HCT116 (cell line): ENCODE data around the gene HADH. TPM values are rescaled to one million over a fixed set of nuclear protein-coding genes. Genes with fewer than 3 reads are reported as not detected.

Experiments
- ATAC-seq: fragments of 200-7000 bp; cut with Tn5 transposase; 2 replicates; pipeline ENCODE4 v1.9.1; 2020; ENCODE audit warnings: mild to moderate bottlenecking, moderate library complexity
- BruUV-seq: library from RNA; stranded (reverse); fragments of 400-500 nt; replicated peaks from 2 replicates; lab custom pipeline; 2021; lab: Mats Ljungman, UMichigan
- CTCF ChIA-PET: fragments of 300-600 bp; sonication (Branson Sonifier 250); formaldehyde crosslinking; loops from one replicate; lab custom pipeline; 2021; ENCODE audit warnings: antibody characterized with exemption; lab: Charles Lee
- POLR2A ChIA-PET: fragments of 300-600, 350-600 bp; sonication (Branson Sonifier 250); formaldehyde crosslinking; loops from one replicate; lab custom pipeline; 2021; ENCODE audit warnings: antibody characterized with exemption; lab: Charles Lee
- RAD21 ChIA-PET, 2 experiments: fragments of 300-600 bp; sonication (Branson Sonifier 250); formaldehyde crosslinking; loops; one replicate each; lab custom pipeline; 2023; ENCODE audit warnings: low total read pairs in 2 of 2; ENCODE audit not compliant: uncharacterized antibody in 2 of 2, unreplicated experiment in 2 of 2, low non-redundant PET in 1 of 2; lab: Charles Lee
- DNase-seq: peaks from one replicate; pipeline ENCODE4 v3.0.0-alpha.2; 2010; ENCODE audit warnings: low read depth, low spot score
- H2AFZ ChIP-seq: fragments of 200-600 bp; shearing (Covaris generic), sonication (generic); 2 replicates; pipeline ENCODE4 v1.6.1; 2017; ENCODE audit warnings: low read depth, mixed run types, mixed read lengths, antibody characterized with exemption, low read length; ENCODE audit not compliant: poor library complexity, severe bottlenecking
- H3K27ac ChIP-seq: 2 replicates; pipeline ENCODE4 v1.5.1; 2012; ENCODE audit warnings: low read depth, low read length
- H3K27me3 ChIP-seq: fragments of 200-600 bp; sonication (generic); 2 replicates; pipeline ENCODE4 v1.6.1; 2016; ENCODE audit warnings: mixed run types, low read length, mixed read lengths; ENCODE audit not compliant: insufficient read depth
- H3K36me3 ChIP-seq, 2 experiments: fragments of 200-500 bp in 1 of 2; fragments of 200-600 bp in 1 of 2; sonication (Bioruptor generic) in 1 of 2; sonication (generic) in 1 of 2; 2 replicates each; pipeline versions ENCODE4 v1.5.1 to v1.6.1; 2014 to 2016; ENCODE audit warnings: low read length in 2 of 2, inconsistent platforms in 1 of 2, mixed read lengths in 1 of 2, mixed run types in 1 of 2; ENCODE audit not compliant: insufficient read depth in 2 of 2, control insufficient read depth in 1 of 2
- H3K4me1 ChIP-seq, 2 experiments: fragments of 200-600 bp in 1 of 2; sonication (generic) in 1 of 2; 2 replicates each; pipeline versions ENCODE4 v1.5.1 to v1.6.1; 2012 to 2017; ENCODE audit warnings: low read length in 2 of 2, inconsistent platforms in 1 of 2, mild to moderate bottlenecking in 1 of 2, mixed read lengths in 1 of 2, mixed run types in 1 of 2, moderate library complexity in 1 of 2; ENCODE audit not compliant: insufficient read depth in 2 of 2, control insufficient read depth in 1 of 2
- H3K4me2 ChIP-seq: fragments of 200-600 bp; sonication (generic); 2 replicates; pipeline ENCODE4 v1.6.1; 2017; ENCODE audit warnings: mixed run types, low read length, mixed read lengths
- H3K4me3 ChIP-seq, 2 experiments: fragments of 200-600 bp in 1 of 2; sonication (generic) in 1 of 2; replicated peaks in 1 of 2; 2 replicates each; pipeline ENCODE4 v1.5.1; 2011 to 2016; ENCODE audit warnings: low read length in 2 of 2, control low read depth in 1 of 2, low read depth in 1 of 2, mild to moderate bottlenecking in 1 of 2, mixed read lengths in 1 of 2, mixed run types in 1 of 2
- H3K79me2 ChIP-seq: fragments of 200-600 bp; sonication (generic); 2 replicates; pipeline ENCODE4 v1.6.1; 2017; ENCODE audit warnings: mild to moderate bottlenecking, mixed run types, low read length, moderate library complexity, mixed read lengths; ENCODE audit not compliant: insufficient read depth
- H3K9ac ChIP-seq: fragments of 200-600 bp; sonication (generic); 2 replicates; pipeline ENCODE4 v1.6.1; 2016; ENCODE audit warnings: low read length, mixed read lengths
- H3K9me2 ChIP-seq: fragments of 200-600 bp; sonication (generic), shearing (Covaris generic); 2 replicates; pipeline ENCODE4 v1.6.1; 2017; ENCODE audit warnings: mixed run types, mild to moderate bottlenecking, moderate library complexity; ENCODE audit not compliant: insufficient read depth
- H3K9me3 ChIP-seq, 2 experiments: fragments of 200-500 bp in 1 of 2; fragments of 200-600 bp in 1 of 2; sonication (Bioruptor generic) in 1 of 2; sonication (generic) in 1 of 2; 2 replicates each; pipeline ENCODE4 v1.6.1; 2014 to 2017; ENCODE audit warnings: low read length in 2 of 2, mixed read lengths in 2 of 2, inconsistent platforms in 1 of 2, low read depth in 1 of 2, mild to moderate bottlenecking in 1 of 2, mixed run types in 1 of 2, moderate library complexity in 1 of 2; ENCODE audit not compliant: control insufficient read depth in 1 of 2, insufficient read depth in 1 of 2
- H4K20me1 ChIP-seq: fragments of 200-600 bp; sonication (generic), shearing (Covaris generic); 2 replicates; pipeline ENCODE4 v1.6.1; 2017; ENCODE audit warnings: mixed run types, mild to moderate bottlenecking, moderate library complexity; ENCODE audit not compliant: insufficient read depth
- CBX3 ChIP-seq: IDR thresholded peaks from 2 replicates; pipeline ENCODE4 v1.6.1; 2012; ENCODE audit warnings: low read depth
- CEBPB ChIP-seq: IDR thresholded peaks from 2 replicates; pipeline ENCODE4 v1.6.1; 2012; ENCODE audit warnings: low read depth
- EGR1 ChIP-seq: IDR thresholded peaks from 2 replicates; pipeline ENCODE4 v1.6.1; 2012; ENCODE audit warnings: low read depth
- EZH2 ChIP-seq: fragments of 200-600 bp; sonication (generic); IDR thresholded peaks from 2 replicates; pipeline ENCODE4 v1.6.1; 2017; ENCODE audit warnings: antibody characterized with exemption, mixed run types
- FOSL1 ChIP-seq: IDR thresholded peaks from 2 replicates; pipeline ENCODE4 v1.6.1; 2012; ENCODE audit warnings: low read depth
- JUND ChIP-seq: IDR thresholded peaks from 2 replicates; pipeline ENCODE4 v1.6.1; 2012
- POLR2A ChIP-seq: IDR thresholded peaks from 2 replicates; pipeline ENCODE4 v1.7.0; 2011; ENCODE audit warnings: borderline replicate concordance; ENCODE audit not compliant: insufficient read depth, insufficient read length; ENCODE audit errors: extremely low read depth
- POLR2AphosphoS5 ChIP-seq: IDR thresholded peaks from 2 replicates; pipeline ENCODE4 v1.6.1; 2011; ENCODE audit warnings: mild to moderate bottlenecking, low read depth, low read length, moderate library complexity
- RAD21 ChIP-seq: IDR thresholded peaks from 2 replicates; pipeline ENCODE4 v1.6.1; 2012; ENCODE audit warnings: low read depth, mild to moderate bottlenecking
- SRF ChIP-seq: IDR thresholded peaks from 2 replicates; pipeline ENCODE4 v1.6.1; 2012; ENCODE audit warnings: low read depth
- YY1 ChIP-seq: IDR thresholded peaks from 2 replicates; pipeline ENCODE4 v1.6.1; 2011; ENCODE audit warnings: low read length, low read depth, moderate library complexity, mild to moderate bottlenecking; ENCODE audit not compliant: insufficient replicate concordance; ENCODE audit errors: extremely low read depth
- ZFX ChIP-seq: fragments of 450-650 bp; IDR thresholded peaks from 2 replicates; pipeline ENCODE4 v1.6.1; 2017
- ZNF274 ChIP-seq: fragments of 200-500 bp; sonication (Bioruptor generic); IDR thresholded peaks from 2 replicates; pipeline ENCODE4 v1.6.1; 2014; ENCODE audit warnings: mild to moderate bottlenecking, low read depth, low read length, inconsistent platforms
- intact Hi-C: fragments of 100-400 bp; cut with micrococcal nuclease; formaldehyde crosslinking; loops from 2 replicates; pipeline ENCODE4 v1.10.0; 2022
- total RNA-seq: library from RNA; stranded (reverse); gene quantifications from one replicate; pipeline ENCODE4 v1.2.1, GENCODE V29; 2021; ENCODE audit not compliant: unreplicated experiment
- TF ChIP-seq, protein P1 (sequence below): IDR thresholded peaks from 2 replicates; pipeline ENCODE4 v1.6.1; 2012
- TF ChIP-seq, protein P2 (sequence below): IDR thresholded peaks from 2 replicates; pipeline ENCODE4 v1.6.1; 2011; ENCODE audit warnings: mild to moderate bottlenecking, low read length, moderate library complexity; ENCODE audit not compliant: insufficient replicate concordance; ENCODE audit errors: extremely low read depth
- TF ChIP-seq, protein P3 (sequence below), 3 experiments: fragments of 200-600 bp in 1 of 3; sonication (generic) in 1 of 3; IDR thresholded peaks in 2 of 3; conservative IDR thresholded peaks in 1 of 3; 2 replicates each; pipeline ENCODE4 v1.5.1; 2012 to 2017; ENCODE audit warnings: low read depth in 2 of 3, low read length in 2 of 3, antibody characterized with exemption in 1 of 3, borderline replicate concordance in 1 of 3, control low read depth in 1 of 3, mild to moderate bottlenecking in 1 of 3, mixed read lengths in 1 of 3, mixed run types in 1 of 3, moderate library complexity in 1 of 3; ENCODE audit not compliant: insufficient read depth in 1 of 3

The HADH gene
- total RNA-seq, 1 experiment from 2014 or later = 30.2 TPM

DNA sequence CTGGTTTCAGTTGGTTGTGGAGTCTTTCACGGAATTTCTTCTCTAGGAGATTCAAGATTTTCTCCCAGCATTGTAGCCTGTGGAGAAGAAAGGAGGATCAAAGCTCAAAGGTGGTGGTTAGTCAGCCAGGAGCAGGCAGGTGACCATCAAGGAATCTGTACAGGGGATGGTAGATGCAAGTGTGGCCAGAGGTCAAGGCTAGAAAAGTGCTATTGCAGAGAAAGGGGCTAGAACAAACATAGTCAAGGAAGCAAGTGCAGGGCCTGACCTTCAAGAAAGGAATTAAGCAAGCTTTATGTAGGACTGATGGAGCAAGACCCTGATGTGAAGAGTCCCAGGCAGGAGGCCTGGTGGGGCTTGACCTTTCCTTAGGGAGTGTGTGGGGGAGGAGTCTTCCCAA, 16.1 kb downstream of the HADH start:
- ChIA-PET CTCF (interaction anchor here (0.6 kb wide), 1 partner anchor 13 kb away, joined by 3 read pairs; no protein-coding TSS in a partner anchor), POLR2A (no interaction called here), RAD21 (no interaction called here)
- no peak overlapping the region for H3K4me2 ChIP-seq
- H3K27me3 ChIP-seq = no peaks in the 10 kb centered on the region
- intact Hi-C loops = no loop called here
- H4K20me1 ChIP-seq = no peaks in the 10 kb centered on the region
- ATAC-seq (no peak), DNase-seq (no peak)
- H3K9me2 ChIP-seq = no peaks in the 10 kb centered on the region
- H2AFZ ChIP-seq = no peak overlapping the region
- H3K9me3 ChIP-seq = no peaks in the 10 kb centered on the region
- BruUV-seq = no TSS peak
- peaks cover 4% of the 10 kb centered on the region; the same call in 1 of the 2 replicates for H3K79me2 ChIP-seq
- no peak overlapping the region for H3K4me3 ChIP-seq
- peaks cover under 1 to 3% of the 10 kb centered on the region in 2 experiments; a peak in 1 of 4 replicates for H3K36me3 ChIP-seq
- no peak overlapping the region for H3K27ac ChIP-seq
- TF ChIP-seq, protein P1, sequence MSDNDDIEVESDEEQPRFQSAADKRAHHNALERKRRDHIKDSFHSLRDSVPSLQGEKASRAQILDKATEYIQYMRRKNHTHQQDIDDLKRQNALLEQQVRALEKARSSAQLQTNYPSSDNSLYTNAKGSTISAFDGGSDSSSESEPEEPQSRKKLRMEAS = no peak
- TF ChIP-seq EZH2 (no peak), SRF (no peak), POLR2AphosphoS5 (no peak), ZNF274 (no peak), JUND (no peak), CBX3 (no peak), EGR1 (no peak), ZFX (no peak), POLR2A (no peak), CEBPB (no peak), RAD21 (no peak), YY1 (no peak), FOSL1 (no peak)
- TF ChIP-seq, protein P2, sequence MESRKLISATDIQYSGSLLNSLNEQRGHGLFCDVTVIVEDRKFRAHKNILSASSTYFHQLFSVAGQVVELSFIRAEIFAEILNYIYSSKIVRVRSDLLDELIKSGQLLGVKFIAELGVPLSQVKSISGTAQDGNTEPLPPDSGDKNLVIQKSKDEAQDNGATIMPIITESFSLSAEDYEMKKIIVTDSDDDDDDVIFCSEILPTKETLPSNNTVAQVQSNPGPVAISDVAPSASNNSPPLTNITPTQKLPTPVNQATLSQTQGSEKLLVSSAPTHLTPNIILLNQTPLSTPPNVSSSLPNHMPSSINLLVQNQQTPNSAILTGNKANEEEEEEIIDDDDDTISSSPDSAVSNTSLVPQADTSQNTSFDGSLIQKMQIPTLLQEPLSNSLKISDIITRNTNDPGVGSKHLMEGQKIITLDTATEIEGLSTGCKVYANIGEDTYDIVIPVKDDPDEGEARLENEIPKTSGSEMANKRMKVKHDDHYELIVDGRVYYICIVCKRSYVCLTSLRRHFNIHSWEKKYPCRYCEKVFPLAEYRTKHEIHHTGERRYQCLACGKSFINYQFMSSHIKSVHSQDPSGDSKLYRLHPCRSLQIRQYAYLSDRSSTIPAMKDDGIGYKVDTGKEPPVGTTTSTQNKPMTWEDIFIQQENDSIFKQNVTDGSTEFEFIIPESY = no peak
- TF ChIP-seq, protein P3, sequence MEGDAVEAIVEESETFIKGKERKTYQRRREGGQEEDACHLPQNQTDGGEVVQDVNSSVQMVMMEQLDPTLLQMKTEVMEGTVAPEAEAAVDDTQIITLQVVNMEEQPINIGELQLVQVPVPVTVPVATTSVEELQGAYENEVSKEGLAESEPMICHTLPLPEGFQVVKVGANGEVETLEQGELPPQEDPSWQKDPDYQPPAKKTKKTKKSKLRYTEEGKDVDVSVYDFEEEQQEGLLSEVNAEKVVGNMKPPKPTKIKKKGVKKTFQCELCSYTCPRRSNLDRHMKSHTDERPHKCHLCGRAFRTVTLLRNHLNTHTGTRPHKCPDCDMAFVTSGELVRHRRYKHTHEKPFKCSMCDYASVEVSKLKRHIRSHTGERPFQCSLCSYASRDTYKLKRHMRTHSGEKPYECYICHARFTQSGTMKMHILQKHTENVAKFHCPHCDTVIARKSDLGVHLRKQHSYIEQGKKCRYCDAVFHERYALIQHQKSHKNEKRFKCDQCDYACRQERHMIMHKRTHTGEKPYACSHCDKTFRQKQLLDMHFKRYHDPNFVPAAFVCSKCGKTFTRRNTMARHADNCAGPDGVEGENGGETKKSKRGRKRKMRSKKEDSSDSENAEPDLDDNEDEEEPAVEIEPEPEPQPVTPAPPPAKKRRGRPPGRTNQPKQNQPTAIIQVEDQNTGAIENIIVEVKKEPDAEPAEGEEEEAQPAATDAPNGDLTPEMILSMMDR (IDR thresholded peaks at IDR 0.05 in 2 of 3, conservative IDR thresholded peaks at IDR 0.05 in 1 of 3; ENCODE audit: borderline replicate concordance in 1 of 3, insufficient read depth in 1 of 3, low read depth in 2 of 3, low read length in 2 of 3) = no peak
- H3K4me1 ChIP-seq = no peaks in the 10 kb centered on the region
- H3K9ac ChIP-seq = no peak overlapping the region
